HUDEP-2 (cell line): ENCODE results near the gene ZNF358.

Experiments
- DNase-seq, 76 experiments: peaks; one replicate each; lab custom pipeline; 2025; ENCODE audit not compliant: unreplicated experiment in 76 of 76; lab: John Stamatoyannopoulos, UW

The ZNF358 gene

GRCh38 chr19:7554565-7554964 lies 38.7 kb downstream of the ZNF358 start:
- DNase-seq: no peak

GRCh38 chr19:7554990-7555864 lies 39.3 kb downstream of the ZNF358 start:
- DNase-seq: peak in 12 of 76 experiments; percentile 12 to 45 (median 22)

- no peak for DNase-seq
These were observed 40.9 kb downstream of the ZNF358 start for GRCh38 chr19:7556696-7557315.

- DNase-seq: no peak
These were observed 42.8 kb downstream of the ZNF358 start for GRCh38 chr19:7558667-7559066.

- DNase-seq: no peak
These were observed 43.2 kb downstream of the ZNF358 start for GRCh38 chr19:7559102-7559501.

GRCh38 chr19:7560255-7560654 lies 44.4 kb downstream of the ZNF358 start:
- no peak for DNase-seq

- no peak for DNase-seq
These were observed 45.4 kb downstream of the ZNF358 start for GRCh38 chr19:7561325-7561724.

- peak in 3 of 76 experiments; percentile 10 to 41 (median 18) for DNase-seq
These were observed 46.9 kb downstream of the ZNF358 start for GRCh38 chr19:7562646-7563393.

- DNase-seq: no peak
These were observed 49.0 kb downstream of the ZNF358 start for GRCh38 chr19:7564866-7565265.

- no peak for DNase-seq
These were observed 49.4 kb downstream of the ZNF358 start for GRCh38 chr19:7565332-7565731.
